SU-DHL-6 (cell line): ENCODE results near the gene CASK.

Experiments
- H2AFZ ChIP-seq: fragments of 200-600 bp; sonication (generic); 2 replicates; pipeline ENCODE4 v1.6.1; 2014; ENCODE audit warnings: low read depth, mild to moderate bottlenecking, moderate library complexity, mixed read lengths, antibody characterized with exemption, low read length; ENCODE audit not compliant: severe bottlenecking
- H3F3A ChIP-seq: fragments of 200-600 bp; shearing (Covaris generic); 2 replicates; pipeline ENCODE4 v1.6.0; 2016; ENCODE audit warnings: antibody characterized with exemption, mild to moderate bottlenecking; ENCODE audit not compliant: insufficient read depth
- H3K27ac ChIP-seq: fragments of 200-600 bp; sonication (generic); 2 replicates; pipeline ENCODE4 v1.5.1; 2016; ENCODE audit warnings: low read depth, mild to moderate bottlenecking, low read length, moderate library complexity, mixed read lengths
- H3K27me3 ChIP-seq: fragments of 200-600 bp; sonication (generic), shearing (Covaris generic); 2 replicates; pipeline ENCODE4 v1.6.0; 2014; ENCODE audit warnings: mild to moderate bottlenecking, low read length
- H3K36me3 ChIP-seq: fragments of 200-600 bp; sonication (generic); 2 replicates; pipeline ENCODE4 v1.6.1; 2014; ENCODE audit warnings: mild to moderate bottlenecking, low read length, mixed read lengths
- H3K4me2 ChIP-seq: fragments of 300-600, 200-600 bp; shearing (Covaris generic), sonication (generic); 2 replicates; pipeline ENCODE4 v1.6.0; 2014; ENCODE audit warnings: low read length, low read depth, mild to moderate bottlenecking; ENCODE audit not compliant: poor library complexity, severe bottlenecking
- H3K4me3 ChIP-seq: fragments of 200-600 bp; sonication (generic); 2 replicates; pipeline ENCODE4 v1.5.1; 2014; ENCODE audit warnings: antibody characterized with exemption, low read length, mild to moderate bottlenecking, mixed read lengths; ENCODE audit not compliant: insufficient read depth, poor library complexity, severe bottlenecking
- H3K79me2 ChIP-seq: fragments of 200-600 bp; sonication (generic); 2 replicates; pipeline ENCODE4 v1.6.1; 2014; ENCODE audit warnings: mild to moderate bottlenecking, low read length, moderate library complexity; ENCODE audit not compliant: insufficient read depth
- H3K9ac ChIP-seq: fragments of 200-600 bp; sonication (generic); 2 replicates; pipeline ENCODE4 v1.7.0; 2014; ENCODE audit warnings: mild to moderate bottlenecking, low read length
- H3K9me2 ChIP-seq: fragments of 200-600 bp; sonication (generic); replicated peaks from 2 replicates; pipeline ENCODE4 v1.6.1; 2014; ENCODE audit warnings: low read length; ENCODE audit not compliant: insufficient read depth
- H3K9me3 ChIP-seq: fragments of 200-600 bp; sonication (generic); 2 replicates; pipeline ENCODE4 v1.6.1; 2014; ENCODE audit warnings: low read length, mixed read lengths; ENCODE audit not compliant: insufficient read depth
- H4K20me1 ChIP-seq: fragments of 200-600 bp; sonication (generic); 2 replicates; pipeline ENCODE4 v1.6.1; 2014; ENCODE audit warnings: low read depth, mild to moderate bottlenecking, antibody characterized with exemption, low read length, moderate library complexity, mixed read lengths
- EZH2phosphoT487 ChIP-seq: fragments of 200-600 bp; sonication (generic), shearing (Covaris generic); conservative IDR thresholded peaks from 2 replicates; pipeline ENCODE4 v1.6.1; 2018; ENCODE audit warnings: mild to moderate bottlenecking, antibody characterized with exemption, low read length, moderate library complexity, mixed read lengths
- TF ChIP-seq, protein P1 (sequence below): fragments of 200-600 bp; sonication (generic); IDR thresholded peaks from one replicate; pipeline ENCODE4 v1.5.1; 2017; ENCODE audit warnings: antibody characterized with exemption, mild to moderate bottlenecking, low read length, moderate library complexity; ENCODE audit not compliant: insufficient read depth, poor library complexity, severe bottlenecking

The CASK gene

GRCh38 chrX:41723826-41724225 lies 199.5 kb downstream of the CASK start, which contains the start of gene GPR82:
Gene GPR82 (plus strand): TSS chrX:41724181. CDS start chrX:41727027, 2,846 bp downstream.
- no peaks in the 10 kb centered on the region for H3K27me3 ChIP-seq
- H3K9me2 ChIP-seq, result no peaks in the 10 kb centered on the region

DNA sequence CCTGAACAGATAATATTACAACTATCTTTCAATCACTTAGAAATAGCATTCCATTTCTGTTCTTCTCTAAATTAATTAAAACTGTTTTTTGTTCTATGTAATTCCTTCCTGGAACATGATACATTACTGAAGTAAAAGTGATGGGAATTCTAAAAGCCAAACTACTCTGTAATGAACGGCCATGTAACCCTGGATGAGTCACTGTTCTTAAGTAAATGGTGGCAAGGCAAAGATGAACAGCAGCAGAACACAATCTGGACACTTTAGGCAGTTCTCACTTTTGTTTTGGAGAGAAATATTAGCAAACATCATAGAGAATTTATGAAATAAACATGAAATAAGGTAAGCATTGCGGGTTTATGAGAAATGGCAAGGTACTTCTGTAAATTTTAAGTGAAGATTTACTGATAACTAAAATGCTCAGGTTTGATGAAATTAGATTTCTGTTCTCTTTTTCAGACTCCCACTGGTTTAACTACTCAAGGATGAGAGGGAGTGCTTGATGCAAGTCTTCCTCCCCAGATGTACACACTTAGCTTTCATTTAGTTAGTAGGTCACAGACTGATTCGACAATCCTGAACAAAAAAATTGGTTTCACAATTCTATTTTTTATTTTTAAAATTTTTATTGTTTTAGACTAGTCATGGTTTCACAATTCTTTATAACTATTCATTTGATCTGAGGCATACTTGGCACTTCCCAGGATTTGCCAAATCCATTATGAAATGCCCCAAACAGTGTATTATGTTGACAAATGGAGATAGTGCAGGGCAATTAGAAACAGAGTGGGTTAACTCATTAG lies 200.3 kb downstream of the CASK start:
- Histone ChIP-seq H3K4me3 (no peak overlapping the region), H3K27ac (peak overlapping the region; percentile 96), H2AFZ (no peak overlapping the region), H3K36me3 (peaks cover 6% of the 10 kb centered on the region; the same call in 1 of the 2 replicates), H3K79me2 (peaks cover 26% of the 10 kb centered on the region; the same call in 1 of the 2 replicates), H4K20me1 (no peaks in the 10 kb centered on the region), H3K9me2 (no peaks in the 10 kb centered on the region), H3K9me3 (no peaks in the 10 kb centered on the region; the same call in 1 of the 2 replicates), H3K4me2 (peak overlapping the region; percentile 97), H3F3A (peaks cover 25% of the 10 kb centered on the region), H3K9ac (peak overlapping the region; percentile 67), H3K27me3 (no peaks in the 10 kb centered on the region)
- TF ChIP-seq, protein P1, sequence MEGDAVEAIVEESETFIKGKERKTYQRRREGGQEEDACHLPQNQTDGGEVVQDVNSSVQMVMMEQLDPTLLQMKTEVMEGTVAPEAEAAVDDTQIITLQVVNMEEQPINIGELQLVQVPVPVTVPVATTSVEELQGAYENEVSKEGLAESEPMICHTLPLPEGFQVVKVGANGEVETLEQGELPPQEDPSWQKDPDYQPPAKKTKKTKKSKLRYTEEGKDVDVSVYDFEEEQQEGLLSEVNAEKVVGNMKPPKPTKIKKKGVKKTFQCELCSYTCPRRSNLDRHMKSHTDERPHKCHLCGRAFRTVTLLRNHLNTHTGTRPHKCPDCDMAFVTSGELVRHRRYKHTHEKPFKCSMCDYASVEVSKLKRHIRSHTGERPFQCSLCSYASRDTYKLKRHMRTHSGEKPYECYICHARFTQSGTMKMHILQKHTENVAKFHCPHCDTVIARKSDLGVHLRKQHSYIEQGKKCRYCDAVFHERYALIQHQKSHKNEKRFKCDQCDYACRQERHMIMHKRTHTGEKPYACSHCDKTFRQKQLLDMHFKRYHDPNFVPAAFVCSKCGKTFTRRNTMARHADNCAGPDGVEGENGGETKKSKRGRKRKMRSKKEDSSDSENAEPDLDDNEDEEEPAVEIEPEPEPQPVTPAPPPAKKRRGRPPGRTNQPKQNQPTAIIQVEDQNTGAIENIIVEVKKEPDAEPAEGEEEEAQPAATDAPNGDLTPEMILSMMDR, result no peak
- no peak for TF ChIP-seq EZH2phosphoT487

More at GRCh38 chrX:41723826-41724225, 199.5 kb downstream of the CASK start, which contains the start of gene GPR82:
- Histone ChIP-seq H3K4me3 (peak within 1 kb of the TSS; percentile 57), H3K27ac (peak within 1 kb of the TSS; percentile 96), H3K9ac (peak within 1 kb of the TSS; percentile 67), H3K79me2 (peaks cover 26% of the 10 kb centered on the region; the same call in 1 of the 2 replicates), H3K36me3 (peaks cover 6% of the 10 kb centered on the region; the same call in 1 of the 2 replicates), H3K4me2 (peak within 1 kb of the TSS; percentile 97), H3F3A (peaks cover 28% of the 10 kb centered on the region), H2AFZ (no peak within 1 kb of the TSS), H4K20me1 (no peaks in the 10 kb centered on the region), H3K9me3 (no peaks in the 10 kb centered on the region; the same call in 1 of the 2 replicates)
- TF ChIP-seq, protein P1, result no peak
- TF ChIP-seq EZH2phosphoT487, result no peak

- H2AFZ ChIP-seq, result no peak overlapping the region
- H3K9ac ChIP-seq, result no peak overlapping the region
- H3K27ac ChIP-seq, result peak overlapping the region; percentile 96
- H3F3A ChIP-seq, result peaks cover 21% of the 10 kb centered on the region; the same call in 1 of the 2 replicates
- no peaks in the 10 kb centered on the region; the same call in 1 of the 2 replicates for H3K9me3 ChIP-seq
- no peaks in the 10 kb centered on the region for H3K9me2 ChIP-seq
- no peak for TF ChIP-seq EZH2phosphoT487
- TF ChIP-seq, protein P1, result no peak
- peaks cover 6% of the 10 kb centered on the region; the same call in 1 of the 2 replicates for H3K36me3 ChIP-seq
- no peaks in the 10 kb centered on the region for H4K20me1 ChIP-seq
- peak overlapping the region; percentile 20 for H3K4me2 ChIP-seq
- peaks cover 26% of the 10 kb centered on the region; the same call in 1 of the 2 replicates for H3K79me2 ChIP-seq
- H3K27me3 ChIP-seq, result no peaks in the 10 kb centered on the region
- no peak overlapping the region for H3K4me3 ChIP-seq
Measured at GRCh38 chrX:41722214-41722613, 201.1 kb downstream of the CASK start.
